Peyer's patch (tissue), 4 donors: ENCODE measurements around the gene LST1.

Experiments
- CTCF ChIP-seq, 6 experiments: fragments of 450-650 bp in 4 of 6; fragments of 200-600 bp in 2 of 6; sonication (generic) in 1 of 6; IDR thresholded peaks; one replicate each; pipeline ENCODE4 v1.5.1; 2017 to 2019; ENCODE audit warnings: antibody characterized with exemption in 6 of 6, mild to moderate bottlenecking in 3 of 6, moderate library complexity in 1 of 6
- POLR2A ChIP-seq, 2 donors: fragments of 450-650 bp; IDR thresholded peaks; one replicate each; pipeline ENCODE4 v1.5.1; 2017; ENCODE audit warnings: antibody characterized with exemption in 2 of 2, mild to moderate bottlenecking in 2 of 2, moderate library complexity in 2 of 2

- no peak for TF ChIP-seq CTCF (IDR thresholded peaks at IDR 0.05)
- no peak for TF ChIP-seq POLR2A (IDR thresholded peaks at IDR 0.05)
Measured at GRCh38 chr6:31592396-31592771, 6.3 kb downstream of the LST1 start.
